ENCODE data around the gene KRTCAP2.
"Not testable (repeated sequence)": the region's sequence is repeated elsewhere in the genome, so short reads cannot be mapped to it uniquely, and the experiment has no call there.

The KRTCAP2 gene

DNA sequence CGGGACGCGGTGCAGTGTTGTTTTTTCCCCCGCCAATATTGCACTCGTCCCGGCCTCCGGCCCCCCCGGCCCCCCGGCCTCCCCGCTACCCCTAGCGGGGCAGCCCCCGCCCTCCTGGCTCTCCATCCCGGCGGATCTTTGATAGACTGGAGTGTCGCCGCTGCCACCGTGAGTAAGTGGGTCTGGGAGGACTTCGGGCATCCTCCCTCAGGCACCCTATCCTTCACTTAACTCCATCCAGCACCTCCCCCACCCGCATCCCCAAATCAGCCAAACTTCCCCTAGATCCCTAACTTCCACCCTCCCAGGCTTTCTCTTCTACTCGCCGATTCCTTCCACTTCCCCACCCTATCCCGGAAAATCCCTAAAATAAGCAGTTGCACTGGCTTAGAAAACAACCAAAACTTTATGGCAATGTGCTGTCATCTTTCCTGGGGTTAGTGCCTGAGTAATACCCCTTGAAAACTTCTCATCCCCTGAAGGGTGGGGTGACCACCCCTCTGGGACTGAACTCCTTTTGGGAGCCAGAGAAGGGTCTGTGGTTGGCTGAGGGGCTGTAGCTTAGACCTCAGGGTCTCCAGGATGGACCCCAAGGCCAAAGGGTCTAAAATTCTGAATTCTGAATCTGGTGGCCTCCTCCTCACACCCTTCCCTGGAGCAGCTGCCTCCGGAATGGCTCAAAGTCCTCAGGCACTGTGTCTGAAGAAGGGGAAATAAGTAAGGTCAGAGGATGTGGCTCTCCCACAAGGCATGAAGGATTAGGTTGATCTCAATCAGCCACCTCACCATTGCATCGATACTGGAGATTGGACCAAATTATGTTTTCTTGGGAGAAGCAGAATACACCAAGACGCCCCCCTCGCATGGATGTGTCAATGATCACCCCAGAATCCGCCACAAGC, 22.3 kb upstream of the KRTCAP2 start:
- no peak for DNase-seq (ENCODE audit: insufficient read length, low spot score)
- TF ChIP-seq POLR2A (IDR thresholded peaks at IDR 0.05; ENCODE audit: low read depth, low read length), result no peak
- FAIRE-seq, result no peak

DNA sequence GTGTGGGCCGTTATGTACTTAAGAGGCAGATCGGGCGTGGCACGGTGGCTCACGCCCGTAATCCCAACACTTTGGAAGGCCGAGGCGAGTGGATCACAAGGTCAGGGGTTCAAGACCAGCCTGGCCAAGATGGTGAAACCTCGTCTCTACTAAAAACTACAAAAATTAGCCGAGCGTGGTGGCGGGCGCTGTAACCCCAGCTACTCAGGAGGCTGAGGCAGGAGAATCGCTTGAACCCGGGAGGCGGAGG, 20.8 kb upstream of the KRTCAP2 start:
- DNase-seq (ENCODE audit: insufficient read length, low spot score); FAIRE-seq: not testable (repeated sequence)

DNA sequence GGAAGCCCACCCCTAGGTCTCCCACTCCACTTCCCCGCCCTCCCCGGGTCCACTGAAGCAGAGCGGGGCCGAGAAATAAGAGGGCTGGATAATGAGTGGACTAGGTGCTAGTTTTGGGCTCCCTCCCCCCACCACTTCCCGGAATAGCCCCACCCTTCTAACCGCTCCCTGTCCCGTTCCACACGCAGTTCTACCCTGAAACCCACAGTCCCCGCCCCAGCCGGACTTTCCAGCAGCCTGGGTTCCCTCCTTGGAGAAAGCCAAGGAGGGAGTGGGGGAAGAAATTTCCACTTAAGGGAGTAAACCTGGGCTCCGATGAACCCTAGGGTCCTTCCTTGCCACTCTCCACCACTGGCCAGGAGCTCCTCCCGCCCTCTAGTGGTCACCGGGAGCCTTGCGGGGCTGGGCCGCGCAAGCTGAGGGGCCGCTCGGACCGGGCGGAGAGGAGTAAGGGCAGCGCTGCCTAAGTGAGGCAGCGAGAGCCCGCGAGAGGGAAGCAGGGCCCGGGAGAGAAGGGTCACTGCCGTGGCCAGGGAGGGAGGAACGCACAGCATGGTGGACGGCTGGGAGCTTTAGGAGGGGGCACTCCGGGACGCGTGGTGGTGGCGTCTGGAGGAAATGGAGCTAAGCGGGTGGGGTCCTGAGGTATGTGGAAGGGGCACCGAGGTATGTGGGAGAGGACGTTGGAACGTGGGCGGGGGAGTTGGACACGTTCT, 20.3 kb upstream of the KRTCAP2 start:
- TF ChIP-seq POLR2A (IDR thresholded peaks at IDR 0.05; ENCODE audit: low read depth, low read length), result peak; percentile 46
- FAIRE-seq, result no peak
- DNase-seq (ENCODE audit: insufficient read length, low spot score), result peak; percentile 94

DNA sequence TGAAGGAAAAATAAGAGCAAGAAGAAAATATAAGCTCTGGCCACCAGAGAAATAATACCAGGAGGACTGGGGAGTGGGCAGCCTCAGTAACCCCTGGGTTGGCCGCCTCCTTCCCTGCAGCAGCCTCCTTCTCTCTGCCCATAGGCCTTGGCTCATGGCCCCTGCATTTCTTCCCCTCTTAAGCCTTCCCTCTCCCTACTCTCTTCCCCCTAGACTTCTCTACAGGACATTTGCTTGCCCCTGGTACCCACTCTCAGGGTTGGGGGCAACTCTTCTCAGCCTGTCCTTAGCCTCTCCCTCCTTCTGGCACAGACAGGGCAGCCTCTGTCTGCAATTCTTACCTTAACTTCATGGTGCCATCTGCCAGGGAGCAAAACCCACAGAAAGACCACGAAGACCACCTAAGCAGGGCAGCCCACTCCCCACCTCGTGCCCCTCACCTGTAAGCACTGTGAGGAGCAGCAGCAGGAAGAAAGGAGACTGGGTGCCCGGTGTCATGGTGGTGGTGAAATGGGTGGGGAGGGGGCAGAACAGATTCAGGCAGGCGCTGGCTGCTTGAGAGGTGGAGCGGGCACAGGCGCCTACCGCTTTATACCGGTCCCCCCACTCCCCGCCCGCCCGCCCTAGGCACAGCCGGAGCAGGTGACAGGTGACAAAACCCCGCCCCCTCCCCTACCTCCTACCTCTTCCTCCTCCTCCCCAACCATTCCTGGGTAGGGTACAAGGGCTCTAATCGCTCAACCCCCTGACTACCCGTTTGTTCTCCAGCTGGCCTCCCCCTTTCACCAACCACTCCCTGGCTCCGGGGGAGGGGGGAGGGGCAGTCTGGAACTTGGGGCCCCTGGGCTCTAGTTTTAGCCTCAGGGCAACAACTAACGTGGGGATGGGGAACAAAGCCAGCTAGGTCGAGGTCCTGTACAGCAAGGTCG, 19.5 kb upstream of the KRTCAP2 start:
- DNase-seq (ENCODE audit: insufficient read length, low spot score) (no peak), FAIRE-seq (no peak)
- TF ChIP-seq POLR2A (IDR thresholded peaks at IDR 0.05; ENCODE audit: low read depth, low read length), result no peak

DNA sequence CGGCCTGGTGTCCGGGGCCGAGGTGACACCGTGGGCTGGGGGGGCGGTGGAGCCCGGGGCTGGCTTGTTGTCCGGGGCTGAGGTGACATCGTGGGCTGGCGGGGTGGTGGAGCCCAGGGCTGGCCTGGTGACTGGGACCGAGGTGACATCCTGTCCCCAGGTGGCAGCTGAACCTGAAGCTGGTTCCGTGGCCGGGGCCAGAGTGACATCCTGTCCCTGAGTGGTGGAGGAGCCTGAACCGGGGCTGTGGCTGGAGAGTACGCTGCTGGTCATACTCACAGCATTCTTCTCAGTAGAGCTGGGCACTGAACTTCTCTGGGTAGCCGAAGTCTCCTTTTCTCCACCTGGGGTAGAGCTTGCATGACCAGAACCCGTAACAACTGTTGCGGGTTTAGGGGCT, 18.8 kb upstream of the KRTCAP2 start:
- no peak for FAIRE-seq
- DNase-seq (ENCODE audit: insufficient read length, low spot score), result no peak

DNA sequence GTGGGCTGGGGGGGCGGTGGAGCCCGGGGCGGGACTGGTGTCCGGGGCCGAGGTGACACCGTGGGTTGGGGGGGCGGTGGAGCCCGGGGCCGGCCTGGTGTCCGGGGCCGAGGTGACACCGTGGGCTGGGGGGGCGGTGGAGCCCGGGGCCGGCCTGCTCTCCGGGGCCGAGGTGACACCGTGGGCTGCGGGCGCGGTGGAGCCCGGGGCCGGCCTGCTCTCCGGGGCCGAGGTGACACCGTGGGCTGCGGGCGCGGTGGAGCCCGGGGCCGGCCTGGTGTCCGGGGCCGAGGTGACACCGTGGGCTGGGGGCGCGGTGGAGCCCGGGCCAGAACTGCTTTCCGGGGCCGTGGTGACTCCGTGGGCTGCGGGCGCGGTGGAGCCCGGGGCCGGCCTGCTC, 16.8 kb upstream of the KRTCAP2 start:
- not testable (repeated sequence) for DNase-seq (ENCODE audit: insufficient read length, low spot score); FAIRE-seq

More for the DNA sequence above, 18.8 kb upstream of the KRTCAP2 start:
- no peak for TF ChIP-seq POLR2A (IDR thresholded peaks at IDR 0.05; ENCODE audit: low read depth, low read length)

DNA sequence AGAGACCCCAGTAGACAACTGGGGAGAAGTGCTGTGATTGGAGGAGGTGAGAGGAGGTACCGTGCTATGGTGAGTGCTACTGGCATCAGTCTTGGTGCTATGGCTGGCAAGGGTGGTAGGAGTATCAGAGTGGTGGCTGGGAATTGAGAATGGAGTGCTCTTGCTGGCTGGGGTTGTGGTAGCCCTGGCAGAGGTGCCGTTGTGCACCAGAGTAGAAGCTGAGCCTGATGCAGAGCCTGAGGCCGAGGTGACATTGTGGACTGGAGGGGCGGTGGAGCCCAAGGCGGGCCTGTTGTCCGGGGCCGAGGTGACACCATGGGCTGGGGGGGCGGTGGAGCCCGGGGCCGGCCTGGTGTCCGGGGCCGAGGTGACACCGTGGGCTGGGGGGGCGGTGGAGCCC, 15.2 kb upstream of the KRTCAP2 start:
- TF ChIP-seq POLR2A (IDR thresholded peaks at IDR 0.05; ENCODE audit: low read depth, low read length), result no peak
- DNase-seq (ENCODE audit: insufficient read length, low spot score), result no peak
- FAIRE-seq, result no peak

DNA sequence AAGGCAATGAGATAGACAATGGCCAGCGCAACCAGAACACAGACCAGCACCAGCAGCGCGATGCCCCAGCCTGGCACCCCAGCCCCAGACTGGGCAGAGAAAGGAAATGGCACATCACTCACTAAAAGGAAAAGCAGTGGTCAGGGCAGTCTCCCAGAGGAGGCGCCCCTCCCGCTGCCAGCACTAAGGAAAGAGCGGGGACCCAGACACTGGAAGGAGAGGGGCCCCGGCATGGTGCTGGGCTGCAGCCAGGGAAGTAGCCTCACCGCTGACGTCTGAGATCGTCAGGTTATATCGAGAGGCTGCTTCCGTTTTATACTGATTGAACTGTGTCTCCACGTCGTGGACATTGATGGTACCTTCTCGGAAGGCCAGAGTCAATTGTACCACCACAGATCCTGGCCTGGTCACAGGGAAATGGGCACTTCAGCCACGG, 14.4 kb upstream of the KRTCAP2 start:
- FAIRE-seq, result no peak
- no peak for DNase-seq (ENCODE audit: insufficient read length, low spot score)
- no peak for TF ChIP-seq POLR2A (IDR thresholded peaks at IDR 0.05; ENCODE audit: low read depth, low read length)

DNA sequence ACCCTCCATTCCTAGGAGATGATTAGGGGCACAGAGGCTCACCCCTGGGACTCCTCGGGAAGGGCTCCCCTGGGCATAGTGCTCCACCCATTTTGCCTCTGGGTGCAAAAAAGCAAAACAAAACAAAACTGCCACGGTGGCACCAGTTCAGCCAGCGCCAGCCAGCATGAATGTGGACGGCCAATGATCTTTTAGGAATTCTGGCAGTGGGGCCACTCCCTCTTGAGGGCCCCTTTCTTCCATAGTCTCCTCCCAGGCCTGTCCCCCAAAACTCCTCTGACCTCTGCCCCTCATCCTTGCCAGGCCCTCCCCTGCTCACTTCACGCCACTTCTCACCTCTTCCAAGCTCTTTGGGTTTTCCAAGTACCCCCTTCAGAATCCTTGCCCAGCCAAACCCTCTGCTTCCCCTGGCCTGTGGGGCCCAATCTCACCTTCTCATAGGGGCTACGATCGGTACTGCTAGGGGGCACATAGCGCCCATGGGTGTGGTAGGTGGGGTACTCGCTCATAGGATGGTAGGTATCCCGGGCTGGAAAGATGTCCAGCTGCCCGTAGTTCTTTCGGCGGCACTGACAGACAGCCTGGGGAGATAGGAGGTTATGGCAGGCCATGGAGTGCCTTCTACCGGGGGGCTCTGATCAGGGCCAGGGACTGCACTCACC, 13.8 kb upstream of the KRTCAP2 start:
- DNase-seq (ENCODE audit: insufficient read length, low spot score), result no peak
- no peak for TF ChIP-seq POLR2A (IDR thresholded peaks at IDR 0.05; ENCODE audit: low read depth, low read length)
- no peak for FAIRE-seq

DNA sequence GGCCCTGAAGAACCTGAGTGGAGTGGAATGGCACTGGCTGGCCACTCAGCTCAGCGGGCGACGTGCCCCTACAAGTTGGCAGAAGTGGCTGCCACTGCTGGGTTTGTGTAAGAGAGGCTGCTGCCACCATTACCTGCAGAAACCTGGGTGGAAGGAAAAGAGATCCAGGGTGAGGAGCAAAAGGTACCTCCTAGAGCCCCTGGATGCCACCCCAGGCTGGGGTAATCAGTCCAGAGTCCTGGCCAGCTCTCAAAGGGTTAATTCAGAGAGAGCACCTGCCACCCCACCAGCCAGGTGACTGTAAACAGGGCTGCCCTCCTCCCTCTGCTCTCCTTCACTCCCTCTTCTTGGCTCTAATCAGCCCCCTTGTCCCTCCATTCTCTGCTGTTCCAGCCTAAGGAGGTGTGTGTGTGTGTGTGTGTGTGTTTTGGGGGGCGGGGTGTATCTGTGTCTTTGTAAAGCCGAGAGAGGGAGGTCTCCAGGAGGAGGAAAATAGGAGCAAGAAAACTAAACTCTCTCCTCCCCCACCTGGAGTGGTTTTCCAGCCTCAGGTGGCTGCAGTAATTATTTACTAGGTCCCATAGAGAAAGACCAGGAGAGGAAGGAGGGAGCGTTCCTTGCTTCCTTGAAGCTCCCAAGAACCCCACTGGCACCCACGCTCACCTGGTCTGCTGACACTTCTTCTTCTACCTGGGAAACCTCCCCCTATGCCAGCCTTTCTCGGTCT, 13.1 kb upstream of the KRTCAP2 start:
- FAIRE-seq (no peak), DNase-seq (ENCODE audit: insufficient read length, low spot score) (no peak)
- TF ChIP-seq POLR2A (IDR thresholded peaks at IDR 0.05; ENCODE audit: low read depth, low read length), result no peak

DNA sequence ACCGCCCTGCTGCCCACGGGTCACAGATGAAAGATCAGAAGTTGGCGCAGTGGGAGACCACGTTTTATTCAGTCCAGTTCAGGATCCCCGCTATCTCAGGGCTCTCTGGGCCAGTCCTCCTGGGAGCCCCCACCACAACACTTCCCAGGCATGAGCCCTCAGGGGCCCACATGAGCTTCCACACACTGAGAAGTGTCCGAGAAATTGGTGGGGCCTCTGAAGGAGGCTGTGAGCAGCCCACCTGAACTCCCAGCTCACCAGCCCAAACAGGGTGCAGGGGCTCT, 12.6 kb upstream of the KRTCAP2 start:
- DNase-seq (ENCODE audit: insufficient read length, low spot score) (no peak), FAIRE-seq (no peak)
- TF ChIP-seq POLR2A (IDR thresholded peaks at IDR 0.05; ENCODE audit: low read depth, low read length), result no peak

DNA sequence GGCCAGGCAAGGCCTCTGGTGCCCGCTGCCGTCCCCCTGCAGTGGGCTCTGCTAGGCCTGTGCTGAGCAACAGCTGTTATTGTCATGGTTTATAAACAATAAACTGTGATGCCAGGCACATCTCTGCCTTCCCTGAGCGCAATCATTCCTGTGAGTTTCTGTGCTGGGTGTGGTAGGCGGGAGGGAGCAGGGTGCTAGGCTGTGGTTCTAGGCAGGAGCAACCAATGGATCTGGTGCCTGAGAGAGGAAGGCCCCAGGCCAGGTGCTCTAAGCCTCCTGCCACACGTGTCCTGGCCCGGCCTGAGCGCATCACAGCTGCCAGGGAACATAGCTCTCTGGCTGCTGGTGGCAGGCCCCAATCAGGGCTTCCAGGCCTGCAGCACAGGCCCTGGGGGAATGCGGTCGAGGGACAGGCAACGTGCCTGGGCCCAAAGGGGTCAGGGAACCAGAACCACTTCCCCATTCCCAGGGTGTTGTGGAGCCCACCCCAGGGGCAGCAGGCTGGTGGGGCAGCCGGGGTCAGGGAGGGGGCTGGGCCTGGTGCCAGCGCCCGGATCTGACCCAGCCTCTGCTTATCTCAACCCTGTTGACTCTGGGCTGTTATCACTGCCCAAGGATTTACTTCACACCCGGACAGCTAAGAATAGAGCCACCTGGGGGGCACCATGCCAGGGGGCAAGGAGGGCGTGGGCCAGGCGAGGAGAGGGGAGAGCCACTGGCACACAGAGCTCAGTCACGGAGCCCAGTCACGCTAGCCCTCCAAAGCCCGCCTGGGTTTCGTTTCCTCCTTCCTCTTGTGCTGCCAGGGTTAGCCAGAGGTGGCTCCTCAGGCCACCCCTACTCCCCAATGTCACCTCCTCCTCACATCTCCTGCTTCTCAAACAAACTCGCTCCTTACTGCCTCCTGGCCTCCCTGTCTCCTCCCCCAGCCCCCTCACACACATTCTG, 12.0 kb upstream of the KRTCAP2 start:
- no peak for FAIRE-seq
- TF ChIP-seq POLR2A (IDR thresholded peaks at IDR 0.05; ENCODE audit: low read depth, low read length), result no peak
- no peak for DNase-seq (ENCODE audit: insufficient read length, low spot score)

Measured in H54 (cell line).